SK-N-SH (cell line): ENCODE data around the gene SEPTIN10. TPM values are rescaled to one million over a fixed set of nuclear protein-coding genes. Genes with fewer than 3 reads are reported as not detected.

Source experiments
- CTCF ChIA-PET: fragments of 300-600, 350-600 bp; formaldehyde crosslinking; extraction: SDS; loops from one replicate; lab custom pipeline; 2021; lab: Yijun Ruan, JAX
- POLR2A ChIA-PET: fragments of 350-600 bp; sonication (Branson Sonifier 250); formaldehyde crosslinking; extraction: SDS; loops from one replicate; lab custom pipeline; 2020; ENCODE audit warnings: antibody characterized with exemption, inconsistent platforms; lab: Yijun Ruan, JAX
- DNase-seq: peaks from one replicate; pipeline ENCODE4 v3.0.0; 2012
- H2AFZ ChIP-seq: fragments of 200-600 bp; sonication (generic); 2 replicates; pipeline ENCODE4 v1.8.1; 2016; ENCODE audit warnings: antibody characterized with exemption, mild to moderate bottlenecking, low read depth
- H3F3A ChIP-seq: fragments of 200-600 bp; sonication (generic); replicated peaks from 2 replicates; pipeline ENCODE3; 2016; ENCODE audit warnings: antibody characterized with exemption, mild to moderate bottlenecking; ENCODE audit not compliant: insufficient read depth
- H3K27ac ChIP-seq, 2 experiments: fragments of 200-500 bp in 1 of 2; fragments of 200-600 bp in 1 of 2; sonication (Bioruptor generic) in 1 of 2; sonication (generic), shearing (Covaris generic) in 1 of 2; 2 replicates each; pipeline versions ENCODE4 v1.5.1 to v1.6.1; 2014 to 2016; ENCODE audit warnings: low read depth in 2 of 2, inconsistent platforms in 1 of 2, low read length in 1 of 2, mild to moderate bottlenecking in 1 of 2, mixed read lengths in 1 of 2
- H3K27me3 ChIP-seq: fragments of 200-600 bp; sonication (generic), shearing (Covaris generic); 2 replicates; pipeline ENCODE4 v1.6.1; 2016; ENCODE audit warnings: mixed run types; ENCODE audit not compliant: insufficient read depth
- H3K36me3 ChIP-seq, 2 experiments: fragments of 200-500 bp in 1 of 2; fragments of 200-600 bp in 1 of 2; sonication (Bioruptor generic) in 1 of 2; sonication (generic) in 1 of 2; replicated peaks in 1 of 2; 2 replicates each; pipeline versions ENCODE3 to v1.5.1; 2014 to 2016; ENCODE audit warnings: low read length in 1 of 2, mild to moderate bottlenecking in 1 of 2; ENCODE audit not compliant: insufficient read depth in 2 of 2, control insufficient read depth in 1 of 2
- H3K4me1 ChIP-seq, 2 experiments: fragments of 200-500 bp in 1 of 2; fragments of 200-600 bp in 1 of 2; sonication (Bioruptor generic) in 1 of 2; sonication (generic), shearing (Covaris generic) in 1 of 2; 2 replicates each; pipeline versions ENCODE4 v1.5.1 to v1.6.1; 2014 to 2016; ENCODE audit warnings: low read depth in 1 of 2, low read length in 1 of 2, mixed run types in 1 of 2; ENCODE audit not compliant: insufficient read depth in 2 of 2, control insufficient read depth in 1 of 2
- H3K4me2 ChIP-seq: fragments of 200-600 bp; sonication (generic), shearing (Covaris generic); 2 replicates; pipeline ENCODE4 v1.6.1; 2017; ENCODE audit warnings: mixed run types
- H3K4me3 ChIP-seq, 2 experiments: fragments of 200-500 bp in 1 of 2; fragments of 200-600 bp in 1 of 2; sonication (Bioruptor generic) in 1 of 2; sonication (generic), shearing (Covaris generic) in 1 of 2; 2 replicates each; pipeline versions ENCODE4 v1.5.1 to v1.8.1; 2014 to 2016; ENCODE audit warnings: low read depth in 2 of 2, inconsistent platforms in 1 of 2, low read length in 1 of 2, mild to moderate bottlenecking in 1 of 2, mixed read lengths in 1 of 2, moderate library complexity in 1 of 2
- H3K79me2 ChIP-seq: fragments of 200-600 bp; sonication (generic); 2 replicates; pipeline ENCODE4 v1.8.1; 2017; ENCODE audit warnings: mild to moderate bottlenecking; ENCODE audit not compliant: insufficient read depth
- H3K9ac ChIP-seq: fragments of 200-600 bp; sonication (generic); 2 replicates; pipeline ENCODE4 v1.6.1; 2017; ENCODE audit warnings: mixed run types
- H3K9me2 ChIP-seq: fragments of 200-600 bp; sonication (generic); 2 replicates; pipeline ENCODE4 v1.6.1; 2017; ENCODE audit warnings: mixed run types
- H3K9me3 ChIP-seq: fragments of 200-600 bp; sonication (generic); 2 replicates; pipeline ENCODE4 v1.6.1; 2017; ENCODE audit warnings: mixed run types, mild to moderate bottlenecking, moderate library complexity
- H4K20me1 ChIP-seq: fragments of 200-600 bp; sonication (generic); 2 replicates; pipeline ENCODE4 v1.6.1; 2017; ENCODE audit warnings: mild to moderate bottlenecking, mixed run types; ENCODE audit not compliant: insufficient read depth
- CHD2 ChIP-seq: fragments of 150-350 bp; IDR thresholded peaks from 2 replicates; pipeline ENCODE4 v1.6.1; 2018; ENCODE audit warnings: low read length; ENCODE audit not compliant: partially characterized antibody
- CTCF ChIP-seq: fragments of 200-600 bp; sonication (generic); IDR thresholded peaks from 2 replicates; pipeline ENCODE4 v1.6.1; 2017; ENCODE audit warnings: antibody characterized with exemption, mild to moderate bottlenecking, moderate library complexity
- ELF1 ChIP-seq: IDR thresholded peaks from 2 replicates; pipeline ENCODE4 v1.4.0; 2012
- EP300 ChIP-seq, 2 experiments: IDR thresholded peaks; 2 replicates each; pipeline versions ENCODE4 v1.4.0 to v1.6.1; 2012; ENCODE audit warnings: borderline replicate concordance in 1 of 2, low read depth in 1 of 2, low read length in 1 of 2
- EZH2phosphoT487 ChIP-seq: fragments of 200-600 bp; sonication (generic); IDR thresholded peaks from 2 replicates; pipeline ENCODE4 v1.6.1; 2017; ENCODE audit warnings: low read depth, mixed run types, mild to moderate bottlenecking, antibody characterized with exemption, moderate library complexity, borderline replicate concordance
- FOSL2 ChIP-seq: IDR thresholded peaks from 2 replicates; pipeline ENCODE4 v1.4.0; 2012; ENCODE audit warnings: low read depth, mild to moderate bottlenecking, moderate library complexity, borderline replicate concordance
- FOXJ3 ChIP-seq: sonication (generic); formaldehyde crosslinking; IDR thresholded peaks from 2 replicates; pipeline ENCODE4 v1.5.1; 2020; ENCODE audit warnings: mild to moderate bottlenecking, missing genetic modification reagents
- FOXM1 ChIP-seq: IDR thresholded peaks from 2 replicates; pipeline ENCODE4 v1.4.0; 2012; ENCODE audit warnings: low read depth, mild to moderate bottlenecking
- GABPA ChIP-seq: IDR thresholded peaks from 2 replicates; pipeline ENCODE4 v1.4.0; 2012; ENCODE audit warnings: low read depth, mild to moderate bottlenecking
- GATA2 ChIP-seq: sonication (generic); formaldehyde crosslinking; IDR thresholded peaks from 2 replicates; pipeline ENCODE4 v1.5.0; 2020; ENCODE audit warnings: mild to moderate bottlenecking, missing genetic modification reagents
- IRF3 ChIP-seq: fragments of 150-350 bp; IDR thresholded peaks from 2 replicates; pipeline ENCODE4 v1.6.1; 2016; ENCODE audit warnings: mild to moderate bottlenecking, low read depth, low read length
- JUND ChIP-seq: IDR thresholded peaks from 2 replicates; pipeline ENCODE4 v1.4.0; 2012
- MEF2A ChIP-seq: IDR thresholded peaks from 2 replicates; pipeline ENCODE4 v1.4.0; 2012; ENCODE audit warnings: low read depth, borderline replicate concordance
- MXI1 ChIP-seq: IDR thresholded peaks from 2 replicates; pipeline ENCODE4 v1.6.1; 2012; ENCODE audit warnings: mild to moderate bottlenecking, low read depth, low read length, improper control_type of control experiment
- NRF1 ChIP-seq: IDR thresholded peaks from 2 replicates; pipeline ENCODE4 v1.6.1; 2012; ENCODE audit warnings: low read depth, mild to moderate bottlenecking, low read length
- POLR2AphosphoS5 ChIP-seq: IDR thresholded peaks from 2 replicates; pipeline ENCODE4 v1.6.1; 2012; ENCODE audit warnings: low read depth, low read length
- RAD21 ChIP-seq: IDR thresholded peaks from 2 replicates; pipeline ENCODE4 v1.6.1; 2012; ENCODE audit warnings: mild to moderate bottlenecking, low read length
- RCOR1 ChIP-seq: fragments of 150-350 bp; IDR thresholded peaks from 2 replicates; pipeline ENCODE4 v1.6.1; 2017; ENCODE audit warnings: antibody characterized with exemption, low read length
- RXRA ChIP-seq: IDR thresholded peaks from 2 replicates; pipeline ENCODE4 v1.4.0; 2012; ENCODE audit warnings: low read depth, mild to moderate bottlenecking, borderline replicate concordance
- SMC3 ChIP-seq: IDR thresholded peaks from 2 replicates; pipeline ENCODE4 v1.6.1; 2012; ENCODE audit warnings: low read depth, low read length, improper control_type of control experiment
- TAF1 ChIP-seq: IDR thresholded peaks from 2 replicates; pipeline ENCODE4 v1.6.1; 2012; ENCODE audit warnings: low read depth, mild to moderate bottlenecking, low read length, moderate library complexity, borderline replicate concordance
- TEAD4 ChIP-seq: IDR thresholded peaks from 2 replicates; pipeline ENCODE4 v1.4.0; 2012; ENCODE audit warnings: mild to moderate bottlenecking, borderline replicate concordance; ENCODE audit not compliant: insufficient read depth
- USF1 ChIP-seq: IDR thresholded peaks from 2 replicates; pipeline ENCODE4 v1.4.0; 2012; ENCODE audit warnings: low read depth, borderline replicate concordance
- USF2 ChIP-seq: fragments of 150-350 bp; IDR thresholded peaks from 2 replicates; pipeline ENCODE4 v1.6.1; 2017; ENCODE audit warnings: antibody characterized with exemption, low read length, low read depth, borderline replicate concordance
- YY1 ChIP-seq: IDR thresholded peaks from 2 replicates; pipeline ENCODE4 v1.4.0; 2012; ENCODE audit warnings: low read depth, mild to moderate bottlenecking
- WGBS: methylation state at CpG from one replicate; pipeline ENCODE4 v1.1.6; 2017; ENCODE audit warnings: low lambda C conversion rate; 5-methylcytosine and 5-hydroxymethylcytosine counted together
- polyA plus RNA-seq, 3 experiments: library from polyadenylated mRNA; depleted of rRNA; stranded (reverse); fragments of >200 nt; gene quantifications; 2 replicates each; pipeline ENCODE4 v1.2.3, GENCODE V29; 2012

Gene SEPTIN10
- polyA plus RNA-seq, 1 of the 3 experiments (the other 2 are of a cell fraction), result 46.5 TPM

- TF ChIP-seq TEAD4 (peak; percentile 71; the same call in 1 of the 2 replicates), EZH2phosphoT487 (no peak), FOXJ3 (no peak), FOSL2 (peak; percentile 62; the same call in 1 of the 2 replicates), GATA2 (CRISPR knock-in tag) (no peak), RCOR1 (0 out of 2 replicates have a peak, but pooled peaks have one; percentile 10), IRF3 (no peak), GABPA (peak; percentile 47), JUND (peak; percentile 74), RAD21 (no peak), RXRA (no peak)
These were observed 4.3 kb downstream of the SEPTIN10 start (continued) for GRCh38 chr2:109609352-109610024.

GRCh38 chr2:109607766-109608165, 6.0 kb downstream of the SEPTIN10 start:
- Histone ChIP-seq H3K9ac (peak overlapping the region; percentile 31; the same call in 1 of the 2 replicates), H3K4me1 (peaks cover 5 to 44% of the 10 kb centered on the region in 2 experiments), H4K20me1 (peaks cover 12% of the 10 kb centered on the region; the same call in 1 of the 2 replicates), H3K4me3 (no peak overlapping the region), H3K9me2 (no peaks in the 10 kb centered on the region), H3F3A (peaks cover 53% of the 10 kb centered on the region), H3K27me3 (no peaks in the 10 kb centered on the region), H3K36me3 (peaks cover 0 to 2% of the 10 kb centered on the region in 2 experiments), H3K4me2 (peak overlapping the region; percentile 72; the same call in 1 of the 2 replicates), H3K79me2 (peaks cover 98% of the 10 kb centered on the region), H3K27ac (peak overlapping the region; percentile 63 to 92; a peak in 3 of 4 replicates), H3K9me3 (no peaks in the 10 kb centered on the region), H2AFZ (no peak overlapping the region)
- ChIA-PET POLR2A (no interaction called here), CTCF (interaction anchor here (1.1 kb wide), 1 partner anchor 68 kb away, joined by 3 read pairs; no protein-coding TSS in a partner anchor)
- no peak for DNase-seq
- WGBS, result 15% methylated on average over 2 of the region's 2 CpGs
- no peak for TF ChIP-seq EP300 (IDR thresholded peaks at IDR 0.05; ENCODE audit: borderline replicate concordance in 1 of 2, low read depth in 1 of 2, low read length in 1 of 2)
- peak; percentile 32; the same call in 1 of the 2 replicates for TF ChIP-seq JUND
- TF ChIP-seq NRF1, result no peak
- no peak for TF ChIP-seq ELF1
- no peak for TF ChIP-seq USF2
- no peak for TF ChIP-seq MXI1
- no peak for TF ChIP-seq YY1
- TF ChIP-seq RAD21, result no peak
- no peak for TF ChIP-seq POLR2AphosphoS5
- TF ChIP-seq USF1, result no peak
- TF ChIP-seq FOXJ3, result no peak
- TF ChIP-seq SMC3, result no peak
- no peak for TF ChIP-seq MEF2A
- no peak for TF ChIP-seq CHD2
- no peak for TF ChIP-seq GABPA
- TF ChIP-seq CTCF, result no peak
- no peak for TF ChIP-seq FOXM1
- TF ChIP-seq TAF1, result no peak
- peak; percentile 58; the same call in 1 of the 2 replicates for TF ChIP-seq FOSL2
- TF ChIP-seq IRF3, result no peak
